Stimulated activated CD8-positive, alpha-beta memory T cell treated with anti-CD3 and anti-CD28 coated beads, Interleukin-4, amount 100 ng/mL, for 4 hours (primary cell): Measurements from ENCODE around the gene NEAT1.

Experiments used
- DNase-seq, 2 donors: peaks; one replicate each; pipeline ENCODE4 v3.0.0-alpha.2; 2020; ENCODE audit warnings: low read depth in 2 of 2, low spot score in 1 of 2

Gene NEAT1

DNA sequence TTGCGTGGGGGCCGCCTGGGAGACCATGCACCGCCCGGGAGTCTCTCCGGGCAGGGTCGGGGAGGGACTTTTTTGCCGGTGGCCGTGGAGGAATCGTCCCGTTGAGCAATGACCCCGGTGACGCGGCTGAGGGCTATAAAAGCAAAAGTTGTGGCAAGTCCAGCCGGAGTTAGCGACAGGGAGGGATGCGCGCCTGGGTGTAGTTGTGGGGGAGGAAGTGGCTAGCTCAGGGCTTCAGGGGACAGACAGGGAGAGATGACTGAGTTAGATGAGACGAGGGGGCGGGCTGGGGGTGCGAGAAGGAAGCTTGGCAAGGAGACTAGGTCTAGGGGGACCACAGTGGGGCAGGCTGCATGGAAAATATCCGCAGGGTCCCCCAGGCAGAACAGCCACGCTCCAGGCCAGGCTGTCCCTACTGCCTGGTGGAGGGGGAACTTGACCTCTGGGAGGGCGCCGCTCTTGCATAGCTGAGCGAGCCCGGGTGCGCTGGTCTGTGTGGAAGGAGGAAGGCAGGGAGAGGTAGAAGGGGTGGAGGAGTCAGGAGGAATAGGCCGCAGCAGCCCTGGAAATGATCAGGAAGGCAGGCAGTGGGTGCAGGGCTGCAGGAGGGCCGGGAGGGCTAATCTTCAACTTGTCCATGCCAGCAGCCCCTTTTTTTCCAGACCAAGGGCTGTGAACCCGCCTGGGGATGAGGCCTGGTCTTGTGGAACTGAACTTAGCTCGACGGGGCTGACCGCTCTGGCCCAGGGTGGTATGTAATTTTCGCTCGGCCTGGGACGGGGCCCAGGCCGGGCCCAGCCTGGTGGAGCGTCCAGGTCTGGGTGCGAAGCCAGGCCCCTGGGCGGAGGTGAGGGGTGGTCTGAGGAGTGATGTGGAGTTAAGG is at the start of gene NEAT1:
Gene NEAT1, plus strand, starts transcription at position 166 of the 883 bp plus-strand sequence.
- DNase-seq, result peak; percentile 74 to 81

DNA sequence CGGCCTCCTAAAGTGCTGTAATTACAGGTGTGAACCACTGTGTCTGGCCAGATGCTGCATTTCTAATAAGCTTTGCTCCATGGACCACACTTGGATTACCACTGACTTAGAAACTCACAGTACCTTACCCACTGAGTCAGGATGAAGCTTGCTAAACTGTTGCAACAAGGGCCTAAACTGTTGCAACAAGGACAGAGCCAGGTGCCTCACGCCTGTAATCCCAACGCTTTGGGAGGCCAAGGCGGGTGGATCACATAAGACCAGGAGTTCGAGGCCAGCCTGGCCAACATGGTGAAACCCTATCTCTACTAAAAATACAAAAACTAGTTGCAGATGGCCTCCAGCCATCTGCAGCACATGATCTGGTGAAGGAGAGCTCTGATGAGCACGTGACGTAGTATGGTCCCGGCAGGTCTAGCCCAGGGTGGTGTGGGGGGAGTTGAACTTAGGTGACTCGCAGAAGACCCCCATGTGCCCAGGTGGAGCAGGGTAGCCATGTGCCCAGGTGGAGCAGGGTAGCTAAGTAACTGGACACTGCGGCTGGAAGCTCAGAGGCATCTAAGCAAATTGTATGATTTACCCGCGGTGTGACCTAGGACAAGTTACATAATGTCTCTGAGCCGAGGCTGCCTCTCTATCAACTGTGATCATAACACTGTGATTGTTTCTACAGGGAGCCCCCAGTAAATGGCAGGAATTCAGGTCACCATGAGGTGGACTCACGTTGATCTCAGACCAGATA is 48.6 kb upstream of the NEAT1 start:
- no peak for DNase-seq

DNA sequence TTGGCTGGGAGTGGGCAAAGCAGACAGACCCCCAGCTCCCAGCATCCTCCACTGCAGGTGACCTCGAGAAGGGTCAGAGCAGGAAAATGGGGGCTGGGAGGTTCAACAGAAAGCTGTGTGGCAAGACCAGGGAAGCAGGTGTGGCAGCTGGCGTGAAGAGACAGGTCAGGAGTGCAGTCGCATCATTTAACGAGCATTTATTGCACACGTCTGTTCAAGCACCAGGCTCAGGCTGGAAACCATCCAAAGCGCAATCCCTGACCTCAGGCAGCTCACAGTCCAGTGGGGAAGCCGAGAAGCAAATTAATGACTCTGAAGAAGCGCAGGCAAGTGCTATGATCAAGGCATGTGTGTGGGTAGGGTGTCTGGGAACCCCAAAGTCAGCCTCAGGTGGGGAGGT is 47.6 kb upstream of the NEAT1 start:
- no peak for DNase-seq

DNA sequence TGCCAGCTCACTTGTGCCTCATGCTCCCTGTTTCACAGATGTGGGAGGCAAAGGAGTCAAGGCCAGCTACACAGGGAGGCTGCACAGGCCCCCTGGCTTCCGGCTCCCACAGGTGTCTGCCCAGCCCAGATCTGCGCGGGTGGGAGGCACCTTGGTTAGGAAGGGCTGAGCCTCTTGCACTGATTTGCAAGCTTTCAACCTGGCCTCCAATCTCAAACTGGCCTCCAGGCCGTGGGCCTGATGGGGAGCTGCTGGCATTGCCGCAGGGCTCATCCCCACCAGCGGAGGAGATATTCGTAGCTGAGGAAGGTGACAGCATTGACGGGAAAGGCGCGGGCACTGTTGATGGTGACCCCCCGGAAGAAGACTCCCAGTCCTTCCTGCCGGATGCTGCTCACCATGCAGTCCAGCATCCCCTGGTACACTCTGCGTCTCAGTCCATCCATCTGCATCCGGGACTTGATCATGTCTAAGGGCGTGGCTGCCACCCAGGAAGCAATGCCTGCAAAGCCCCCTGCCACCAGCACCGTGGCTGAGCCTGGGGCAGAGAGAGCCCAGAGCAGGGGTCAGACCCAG is 46.4 kb upstream of the NEAT1 start:
- no peak for DNase-seq

DNA sequence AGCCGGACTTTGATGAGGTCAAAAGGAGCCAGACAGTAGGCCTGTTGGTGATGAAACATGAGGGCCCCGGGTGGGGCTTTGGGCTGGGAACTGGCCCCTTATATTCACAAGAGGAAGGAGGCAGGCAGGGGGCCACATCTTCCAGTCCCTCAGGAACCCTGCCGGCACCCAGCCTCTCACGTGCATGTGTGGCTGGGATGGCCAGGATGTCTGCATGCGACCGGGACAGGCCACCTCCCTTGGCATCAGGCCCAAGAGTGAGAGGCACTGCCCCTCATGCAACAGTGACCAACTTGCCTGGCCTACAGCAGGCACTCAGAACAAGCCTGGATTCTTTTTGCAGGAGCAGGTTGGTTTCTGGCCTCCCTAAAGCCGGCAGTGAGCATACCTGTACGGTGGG is 45.6 kb upstream of the NEAT1 start:
- DNase-seq, result no peak

DNA sequence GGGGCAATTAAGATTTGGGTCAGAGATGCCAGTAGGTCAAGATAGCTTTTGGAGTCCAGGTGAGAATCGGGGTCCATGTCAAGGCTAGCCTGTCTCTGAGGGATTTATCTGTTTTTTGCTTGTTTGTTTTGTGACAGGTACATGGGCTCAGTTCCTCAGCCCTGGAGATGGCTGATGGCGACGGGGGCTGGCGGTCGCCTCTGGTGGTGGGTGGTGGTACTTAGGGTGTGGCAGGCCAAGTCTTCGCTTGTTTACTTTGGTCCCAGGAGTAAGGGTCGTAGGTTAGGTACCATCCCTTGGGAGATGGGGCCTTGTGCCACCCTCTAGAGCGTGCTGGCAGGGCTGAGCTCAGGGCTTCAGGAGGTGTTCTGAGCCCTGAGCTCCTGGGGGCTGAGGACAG is 44.8 kb upstream of the NEAT1 start:
- DNase-seq, result no peak

DNA sequence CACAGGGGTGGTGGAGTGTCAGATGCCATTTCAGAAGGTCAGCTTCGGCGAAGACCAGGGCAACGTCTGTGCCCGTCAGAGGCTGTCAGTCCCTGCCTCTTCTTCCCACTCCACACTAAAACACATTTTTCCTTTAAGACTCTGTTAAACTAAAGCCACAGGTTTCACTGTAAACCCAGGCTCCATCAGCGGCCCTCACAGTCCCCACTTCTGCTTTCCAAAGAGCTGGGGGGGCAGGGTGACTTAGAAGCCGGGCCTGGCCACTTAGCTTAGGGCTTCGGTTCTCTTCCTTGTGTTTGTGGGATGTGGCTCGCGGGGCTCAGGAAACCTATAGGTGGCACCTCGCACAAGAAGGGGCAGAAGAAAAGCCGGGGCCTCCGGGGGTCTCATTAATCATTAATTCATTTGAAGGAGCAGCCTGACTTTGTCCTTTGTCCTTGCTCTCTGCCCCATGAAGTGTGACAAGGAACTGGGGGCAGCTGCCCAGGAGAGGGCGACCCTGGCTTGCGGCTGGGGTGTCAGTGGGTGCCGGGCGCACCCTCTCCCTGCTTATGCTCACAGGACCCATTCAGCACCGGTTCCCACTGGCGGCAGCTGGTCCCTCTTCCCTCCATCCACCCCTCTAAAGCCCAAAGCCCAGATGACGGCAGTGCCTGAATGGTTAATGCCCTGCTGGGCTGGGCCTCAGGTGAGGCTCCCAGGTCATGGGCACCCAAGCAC is 44.2 kb upstream of the NEAT1 start:
- DNase-seq, result no peak

DNA sequence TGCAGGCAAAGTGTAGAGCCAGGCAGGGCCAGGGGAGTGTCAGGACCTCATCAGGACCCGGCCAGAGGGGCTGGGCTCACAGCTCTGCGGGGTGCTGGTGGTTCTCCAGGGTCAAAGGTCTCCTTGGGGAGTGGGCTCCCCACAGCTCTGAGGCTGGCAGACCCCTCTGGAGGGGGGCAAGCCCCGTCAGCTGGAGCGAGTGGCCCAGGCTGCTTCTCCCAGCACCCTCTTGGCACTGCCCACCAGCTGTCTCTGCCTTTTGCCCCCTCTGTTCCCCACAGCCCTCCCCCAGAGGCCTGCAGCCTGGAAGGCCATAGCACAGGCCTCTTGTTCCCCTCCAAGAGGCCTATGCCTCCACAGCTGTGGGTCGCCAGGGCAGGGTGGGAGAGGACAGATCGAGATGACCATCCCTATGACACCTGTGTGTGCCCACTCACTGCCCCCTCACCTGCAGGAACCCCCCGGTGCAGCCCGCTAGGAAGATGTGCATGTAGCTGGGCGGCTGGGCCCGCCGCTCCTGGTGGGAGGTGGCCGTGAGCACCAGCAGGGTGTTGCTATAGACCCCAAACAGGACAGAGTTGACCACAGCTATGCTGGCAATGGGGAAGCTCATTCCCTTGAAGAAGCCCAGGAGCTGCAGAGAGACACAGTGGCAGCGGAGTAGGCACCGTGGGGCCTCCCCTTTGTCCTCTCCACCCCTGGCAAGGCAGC is 43.5 kb upstream of the NEAT1 start:
- no peak for DNase-seq

DNA sequence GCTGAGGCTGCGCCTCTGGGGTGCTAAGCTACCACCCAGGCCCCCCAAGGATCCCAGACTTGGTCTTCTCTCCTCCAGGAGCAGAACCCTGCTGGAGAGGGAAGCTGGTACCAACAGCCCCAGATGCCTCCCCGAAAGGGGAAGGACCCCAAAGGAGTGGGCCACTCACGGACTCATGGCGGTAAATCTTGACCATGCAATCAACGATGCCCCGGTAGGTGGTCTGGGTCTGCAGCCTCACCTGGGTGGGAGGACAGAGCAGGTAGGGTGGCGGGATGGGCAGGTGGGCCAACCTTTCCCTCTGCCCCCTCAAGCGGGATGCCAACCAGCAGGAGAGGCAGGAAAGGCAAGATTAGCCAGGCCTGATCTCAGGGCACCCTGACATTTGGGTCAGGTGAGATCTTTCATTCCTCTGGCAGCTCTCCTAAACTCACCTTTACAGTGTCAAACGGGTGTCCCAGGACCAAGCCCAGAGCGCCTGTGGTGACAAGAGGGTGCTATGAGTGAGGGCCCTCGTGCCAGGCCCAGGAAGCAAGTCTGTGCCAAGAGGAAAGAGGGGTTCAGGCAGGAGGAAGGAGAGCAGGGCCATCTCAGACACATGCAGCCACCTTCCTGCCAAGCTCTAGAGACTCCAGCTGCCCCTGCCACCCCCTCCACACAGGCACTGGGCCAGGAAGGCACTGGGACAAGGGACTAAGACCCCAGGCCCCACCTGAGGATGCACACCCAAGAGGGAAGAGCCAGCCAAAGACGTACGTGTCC is 42.7 kb upstream of the NEAT1 start:
- DNase-seq, result no peak

DNA sequence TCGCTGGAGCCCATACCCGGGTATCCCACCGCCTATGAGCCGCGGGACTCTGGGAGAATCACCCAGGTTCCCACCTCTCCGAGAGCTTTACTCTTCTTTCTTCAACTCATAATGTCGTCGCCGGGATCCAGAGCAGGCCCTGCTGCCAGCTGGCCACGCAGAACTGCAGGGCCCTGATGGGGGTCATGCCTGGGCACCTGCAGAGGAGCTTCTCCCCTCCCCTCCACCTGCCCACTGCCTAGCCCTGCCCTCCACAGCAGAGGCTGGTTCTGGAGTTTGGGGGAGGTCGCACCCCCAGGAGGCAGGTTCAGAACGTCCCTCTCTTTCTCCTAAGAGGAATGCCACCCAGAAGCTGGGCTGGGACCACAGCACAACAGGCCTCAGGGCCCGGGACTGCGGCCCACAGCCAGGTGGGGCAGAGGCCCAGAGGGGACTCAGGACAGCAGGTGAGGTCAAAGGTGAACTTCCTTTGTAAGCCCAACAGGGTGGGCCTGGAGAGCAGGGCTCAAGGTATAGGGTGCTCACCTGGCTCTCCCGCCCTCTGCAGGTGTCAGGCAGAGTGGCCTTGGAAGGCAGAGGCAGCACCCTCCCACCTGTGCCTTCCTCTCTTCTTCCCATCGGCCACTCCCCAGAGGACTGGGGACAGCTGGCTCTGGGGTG is 42.0 kb upstream of the NEAT1 start:
- DNase-seq, result no peak

DNA sequence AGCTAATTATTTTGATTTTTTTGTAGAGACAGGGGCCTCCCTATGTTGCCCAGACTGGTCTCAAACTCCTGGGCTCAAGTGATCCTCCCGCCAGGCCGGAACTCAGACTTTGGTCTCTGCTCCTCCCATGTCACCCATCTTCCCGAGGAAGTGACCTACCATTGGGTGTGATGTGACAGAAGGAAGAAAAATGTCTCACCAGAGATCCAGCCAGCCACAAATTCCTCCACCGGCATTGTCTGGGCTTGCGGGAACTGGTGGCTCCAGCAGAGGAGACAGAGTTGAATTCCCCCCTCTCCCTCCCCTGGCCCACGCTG is 40.9 kb upstream of the NEAT1 start:
- DNase-seq, result no peak

DNA sequence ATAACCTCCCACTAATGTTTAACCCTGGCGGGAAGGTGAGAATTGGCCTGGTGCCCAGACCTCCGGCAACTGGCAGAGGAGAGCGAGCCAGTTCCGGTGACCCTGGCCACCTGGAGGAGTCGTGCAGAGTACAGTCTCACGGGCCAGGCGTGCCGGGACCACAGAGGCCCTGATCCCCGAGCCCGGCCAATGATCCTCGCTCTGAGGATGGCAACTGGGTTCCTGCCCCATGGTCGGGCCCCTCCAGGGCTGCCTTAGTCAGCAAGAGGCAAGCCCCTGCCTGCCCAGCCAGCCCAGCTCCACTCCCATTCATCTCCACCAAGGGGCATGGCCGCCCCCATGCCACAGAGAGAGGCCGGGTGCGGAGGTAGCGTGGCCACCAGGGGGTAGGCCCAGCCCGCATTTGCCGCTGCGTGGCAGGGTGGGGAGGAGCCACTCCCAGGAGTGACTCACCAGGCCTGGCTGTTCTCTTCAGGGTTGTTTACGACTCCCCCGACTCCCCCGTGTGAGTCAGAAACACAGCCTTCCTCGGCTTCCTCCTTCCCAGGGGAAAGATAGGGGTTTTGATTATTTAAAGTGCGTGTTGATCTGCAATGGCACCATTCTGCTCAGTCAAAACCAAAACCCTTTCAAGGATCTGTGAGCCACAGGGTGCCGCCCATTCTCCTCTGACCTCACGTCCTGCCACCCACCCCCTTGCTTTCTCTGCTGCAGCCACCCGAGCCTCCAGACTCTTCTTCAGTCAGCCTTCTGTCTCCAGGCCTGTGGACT is 40.4 kb upstream of the NEAT1 start, which contains the start of gene SLC25A45:
Gene SLC25A45, minus strand, starts transcription at position 614 of the 771 bp plus-strand sequence. CDS start 695 bp downstream, outside the sequence.
- DNase-seq, result peak; percentile 78 to 88

DNA sequence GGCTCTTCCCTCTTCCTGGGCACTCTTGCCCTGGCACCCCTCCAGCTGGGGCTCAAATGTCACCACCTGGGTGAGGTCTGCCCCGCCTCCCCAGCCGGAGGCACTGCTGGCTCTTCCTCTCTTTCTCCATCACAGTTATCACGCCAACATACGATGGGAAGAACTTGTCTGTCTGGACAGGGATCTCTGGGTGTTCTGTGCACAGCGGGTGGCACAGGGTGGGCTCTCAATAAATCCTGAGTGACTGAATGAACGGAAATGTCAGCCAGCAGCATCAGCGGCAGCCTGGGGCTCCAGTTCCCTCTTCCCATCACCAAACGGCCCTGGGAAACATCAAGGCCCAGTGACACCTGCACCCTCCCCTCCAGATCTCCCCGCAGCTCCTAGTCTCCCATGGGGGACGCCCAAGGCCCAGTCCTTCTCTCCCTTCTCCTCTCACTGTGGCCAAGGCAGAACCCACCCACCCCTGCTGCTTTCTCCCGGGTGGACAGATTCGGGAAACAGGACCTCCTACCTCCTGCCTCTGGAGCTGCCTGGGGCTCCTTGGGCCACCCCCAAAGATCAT is 39.7 kb upstream of the NEAT1 start:
- no peak for DNase-seq

DNA sequence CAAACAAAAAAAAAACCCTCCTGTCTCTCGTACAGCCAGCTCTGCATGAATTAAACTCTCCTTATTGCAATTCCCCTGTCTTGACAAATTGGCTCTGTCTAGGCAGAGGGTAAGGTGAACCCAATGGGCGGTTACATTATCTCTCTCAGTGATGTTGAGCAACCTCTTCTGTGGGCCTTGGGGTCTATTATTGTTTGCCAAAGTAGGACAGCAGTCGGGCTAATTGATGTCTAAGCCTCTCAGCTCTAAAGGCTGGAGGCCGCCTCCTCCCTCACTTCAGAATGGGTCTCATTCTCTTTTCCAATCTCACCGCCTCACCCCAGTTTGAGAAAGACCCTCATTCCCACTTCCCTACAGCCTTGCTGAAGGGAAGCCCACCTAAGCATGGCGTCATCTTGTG is 38.8 kb upstream of the NEAT1 start:
- DNase-seq, result no peak

DNA sequence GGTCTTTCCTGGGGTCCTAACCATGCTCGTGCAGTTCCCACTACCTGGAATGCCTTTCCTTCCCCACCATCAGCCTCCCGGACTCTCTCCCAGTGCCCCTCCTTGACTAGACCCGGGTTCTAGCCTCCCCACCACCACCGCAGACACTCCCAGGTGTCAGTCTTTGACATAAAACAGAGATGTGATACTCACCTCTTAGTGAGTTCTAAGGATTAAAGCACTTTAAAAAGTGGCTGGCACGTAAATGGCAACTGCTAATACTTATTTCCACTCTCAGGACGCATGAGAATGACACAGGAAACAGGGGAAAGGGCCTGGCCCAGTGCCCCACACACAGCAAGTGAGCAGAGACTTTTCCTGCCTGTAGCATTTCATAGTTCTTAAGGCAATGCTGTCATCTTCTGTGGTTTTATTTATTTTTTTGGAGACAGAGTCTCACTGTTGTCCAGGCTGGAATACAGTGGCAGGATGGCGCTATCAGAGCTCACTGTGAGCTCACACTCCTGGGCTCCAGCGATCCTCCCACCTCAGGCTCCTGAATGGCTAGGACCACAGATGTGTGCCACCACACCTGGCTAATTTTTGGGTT is 38.2 kb upstream of the NEAT1 start:
- DNase-seq, result no peak

DNA sequence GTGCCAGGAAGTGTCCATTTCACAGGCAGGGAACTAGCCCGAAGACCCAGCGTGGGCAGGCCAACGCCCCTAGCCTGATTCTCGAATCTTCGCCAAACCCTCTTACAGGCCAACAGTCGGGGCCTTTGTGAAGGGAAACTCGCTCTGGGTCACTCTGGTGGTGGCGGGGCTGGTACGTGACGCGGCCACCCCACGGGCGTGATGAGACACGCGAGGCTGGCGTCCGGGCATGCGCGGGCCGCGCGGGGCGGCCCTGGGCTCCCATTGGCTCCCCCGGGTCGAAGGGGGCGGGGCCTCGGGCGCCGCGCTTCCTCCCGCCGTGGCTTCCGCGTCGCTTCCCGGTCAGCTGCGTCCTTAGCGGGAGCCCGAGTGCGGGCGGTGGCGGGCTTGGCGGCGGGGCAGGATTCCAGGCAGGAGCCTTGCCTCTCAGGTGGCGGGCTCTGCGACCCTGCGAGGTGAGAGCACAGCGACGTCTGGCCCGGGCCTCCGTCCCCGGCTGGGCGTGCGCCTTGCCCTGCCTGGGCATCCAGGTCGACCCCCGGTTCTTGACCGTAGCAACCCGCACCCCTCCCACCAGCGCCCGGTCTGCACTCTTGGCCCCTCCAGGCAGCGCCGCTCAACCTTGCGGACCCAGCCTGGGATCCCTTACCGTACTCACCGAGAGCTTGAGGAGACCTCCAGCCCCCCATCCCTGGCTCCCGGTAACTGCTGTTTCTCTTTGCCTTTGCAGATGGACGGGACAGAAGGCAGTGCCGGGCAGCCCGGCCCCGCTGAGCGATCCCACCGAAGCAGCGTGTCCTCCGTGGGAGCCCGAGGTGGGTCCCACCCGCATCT is 36.1 kb upstream of the NEAT1 start, which contains the start of gene FRMD8:
Gene FRMD8, plus strand, starts transcription at position 331 of the 834 bp plus-strand sequence. Its CDS starts 400 bp downstream, at position 731.
- peak; percentile 73 to 81 for DNase-seq

DNA sequence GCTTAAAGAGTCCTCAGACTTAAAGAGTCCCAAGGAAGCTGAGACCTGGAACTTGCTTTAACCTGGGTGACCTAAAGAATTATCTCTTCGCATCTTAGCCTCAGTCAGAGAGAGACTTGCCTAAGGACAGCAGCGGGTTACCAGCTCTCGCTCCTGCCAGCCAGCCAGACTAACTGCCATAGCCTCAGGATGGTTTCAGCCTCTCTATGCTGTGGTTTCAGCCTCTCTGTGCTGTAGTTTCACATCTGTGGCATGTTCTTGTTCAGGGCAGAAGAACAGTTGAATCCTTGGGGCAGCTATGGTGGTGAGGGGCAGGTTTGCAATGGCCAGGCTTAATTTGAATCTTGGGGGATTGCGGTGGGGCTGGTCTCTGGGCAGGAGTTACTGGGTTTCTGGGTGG is 33.9 kb upstream of the NEAT1 start:
- no peak for DNase-seq
